Tibial artery (tissue), 4 donors: ENCODE measurements around the gene C14orf180.

Source experiments
- DNase-seq, 2 donors: peaks; one replicate each; pipeline ENCODE4 v3.0.0-alpha.2; 2019
- H3K27ac ChIP-seq, 2 donors: fragments of 200-600 bp; sonication (generic) in 1 of 2; 1 replicate in 1 of 2; 2 replicates in 1 of 2; pipeline ENCODE4 v1.5.1; 2018 to 2019; ENCODE audit warnings: mild to moderate bottlenecking in 1 of 2
- H3K27me3 ChIP-seq, 2 donors: fragments of 200-600 bp; sonication (generic) in 1 of 2; one replicate each; pipeline versions ENCODE4 v1.5.1 to v1.6.0; 2016 to 2019
- H3K36me3 ChIP-seq, 3 donors: fragments of 200-600 bp; sonication (generic) in 2 of 3; one replicate each; pipeline ENCODE4 v1.5.1; 2016 to 2019; ENCODE audit warnings: mild to moderate bottlenecking in 2 of 3
- H3K4me1 ChIP-seq, 4 donors: fragments of 200-600 bp; sonication (generic) in 2 of 4; 1 replicate in 3 of 4; 2 replicates in 1 of 4; pipeline ENCODE4 v1.5.1; 2016 to 2019
- H3K4me3 ChIP-seq, 2 donors: fragments of 200-600 bp; sonication (generic) in 1 of 2; 1 replicate in 1 of 2; 2 replicates in 1 of 2; pipeline ENCODE4 v1.5.1; 2018 to 2019; ENCODE audit warnings: mild to moderate bottlenecking in 2 of 2
- H3K9me3 ChIP-seq, 3 donors: fragments of 200-600 bp; sonication (generic) in 1 of 3; one replicate each; pipeline ENCODE4 v1.5.1; 2016 to 2019
- CTCF ChIP-seq, 2 experiments: fragments of 200-600 bp in 1 of 2; fragments of 450-650 bp in 1 of 2; IDR thresholded peaks; one replicate each; pipeline ENCODE4 v1.5.1; 2017 to 2019; ENCODE audit warnings: antibody characterized with exemption in 2 of 2, mild to moderate bottlenecking in 1 of 2, moderate library complexity in 1 of 2
- intact Hi-C: fragments of 100-400 bp; cut with DNase I; formaldehyde crosslinking; loops from one replicate; pipeline ENCODE4 v1.15.0; 2023; ENCODE audit warnings: low total_unique reads

The C14orf180 gene

GRCh38 chr14:104598910-104599273, 19.3 kb downstream of the C14orf180 start:
- Histone ChIP-seq H3K27ac (no peak overlapping the region), H3K27me3 (peaks cover 0 to 97% of the 10 kb centered on the region in 2 donors), H3K36me3 (no peaks in the 10 kb centered on the region), H3K4me1 (peaks cover 0 to 5% (median under 1%) of the 10 kb centered on the region in 4 donors), H3K9me3 (no peaks in the 10 kb centered on the region), H3K4me3 (no peak overlapping the region)
- no peak for TF ChIP-seq CTCF (IDR thresholded peaks at IDR 0.05)
- intact Hi-C loops, result no loop called here
- DNase-seq, result peak in 1 of 2 donors; percentile 11

- H3K9me3 ChIP-seq, result no peaks in the 10 kb centered on the region
- no peaks in the 10 kb centered on the region for H3K36me3 ChIP-seq
- peak in 1 of 2 donors; percentile 54 for DNase-seq
- no peak overlapping the region for H3K27ac ChIP-seq
- no peak for TF ChIP-seq CTCF (IDR thresholded peaks at IDR 0.05)
- intact Hi-C loops, result no loop called here
- H3K4me3 ChIP-seq, result no peak overlapping the region
- peaks cover 0 to 10% (median 5%) of the 10 kb centered on the region in 4 donors for H3K4me1 ChIP-seq
- peaks cover 0 to 98% of the 10 kb centered on the region in 2 donors for H3K27me3 ChIP-seq
Measured at GRCh38 chr14:104599446-104599845, 19.9 kb downstream of the C14orf180 start.

GRCh38 chr14:104600141-104600643, 20.6 kb downstream of the C14orf180 start:
- Histone ChIP-seq H3K27me3 (peaks cover 0 to 98% of the 10 kb centered on the region in 2 donors), H3K4me1 (peaks cover 0 to 15% (median 5%) of the 10 kb centered on the region in 4 donors), H3K4me3 (no peak overlapping the region), H3K27ac (no peak overlapping the region), H3K36me3 (no peaks in the 10 kb centered on the region), H3K9me3 (no peaks in the 10 kb centered on the region)
- intact Hi-C loops, result no loop called here
- peak in 1 of 2 donors; percentile 62 for DNase-seq
- no peak for TF ChIP-seq CTCF (IDR thresholded peaks at IDR 0.05)

GRCh38 chr14:104600805-104601204, 21.2 kb downstream of the C14orf180 start:
- DNase-seq, result no peak
- Histone ChIP-seq H3K27ac (no peak overlapping the region), H3K27me3 (peaks cover 0 to 96% of the 10 kb centered on the region in 2 donors), H3K4me1 (peaks cover 0 to 15% (median 5%) of the 10 kb centered on the region in 4 donors), H3K4me3 (no peak overlapping the region), H3K36me3 (no peaks in the 10 kb centered on the region), H3K9me3 (no peaks in the 10 kb centered on the region)
- TF ChIP-seq CTCF (IDR thresholded peaks at IDR 0.05), result no peak
- intact Hi-C loops, result no loop called here

GRCh38 chr14:104601786-104602185, 22.2 kb downstream of the C14orf180 start:
- H3K9me3 ChIP-seq, result no peaks in the 10 kb centered on the region
- H3K36me3 ChIP-seq, result no peaks in the 10 kb centered on the region
- intact Hi-C loops, result no loop called here
- TF ChIP-seq CTCF (IDR thresholded peaks at IDR 0.05), result no peak
- H3K4me3 ChIP-seq, result no peak overlapping the region
- DNase-seq, result peak in 1 of 2 donors; percentile 47
- H3K27me3 ChIP-seq, result peaks cover 0 to 94% of the 10 kb centered on the region in 2 donors
- H3K27ac ChIP-seq, result no peak overlapping the region
- H3K4me1 ChIP-seq, result peaks cover 0 to 15% (median 5%) of the 10 kb centered on the region in 4 donors
